Colonic mucosa (tissue), 4 donors: Measurements from ENCODE around the gene ESAM. TPM values are rescaled to one million over a fixed set of nuclear protein-coding genes. Genes with fewer than 3 reads are reported as not detected.
"Not testable (repeated sequence)": the region's sequence is repeated elsewhere in the genome, so short reads cannot be mapped to it uniquely, and the experiment has no call there.

Source experiments
- DNase-seq: peaks from one replicate; pipeline ENCODE4 v3.0.0-alpha.2; 2020
- H3K27ac ChIP-seq: fragments of 200-600 bp; one replicate; pipeline ENCODE4 v1.8.0; 2021
- H3K27me3 ChIP-seq: fragments of 200-600 bp; one replicate; pipeline ENCODE4 v1.8.0; 2021
- H3K36me3 ChIP-seq: fragments of 200-600 bp; one replicate; pipeline ENCODE4 v1.8.0; 2021
- H3K4me1 ChIP-seq: fragments of 200-600 bp; one replicate; pipeline ENCODE4 v1.8.0; 2021; ENCODE audit warnings: mild to moderate bottlenecking
- H3K4me3 ChIP-seq: fragments of 200-600 bp; one replicate; pipeline ENCODE4 v1.8.0; 2021
- H3K9ac ChIP-seq, 2 donors: one replicate each; pipeline ENCODE4 v1.7.0; 2013; ENCODE audit warnings: control low read depth in 2 of 2, low read depth in 2 of 2, low read length in 2 of 2
- H3K9me3 ChIP-seq: fragments of 200-600 bp; one replicate; pipeline ENCODE4 v1.8.0; 2021
- intact Hi-C: fragments of 100-400 bp; cut with DNase I; formaldehyde crosslinking; loops from one replicate; pipeline ENCODE4 v1.14.1; 2022
- total RNA-seq, 2 donors: library from RNA; stranded (reverse); fragmentation: NEBNext Ultra II Directional in 1 of 2; extraction: Animal tissue kit (Norgen Biotek cat#: 25700) in 1 of 2; gene quantifications; one replicate each; pipeline ENCODE4 v1.2.1, GENCODE V29; 2021
- TF ChIP-seq, protein P1 (sequence below): fragments of 200-600 bp; IDR thresholded peaks from one replicate; pipeline ENCODE4 v1.8.0; 2022; ENCODE audit warnings: antibody characterized with exemption, mild to moderate bottlenecking
- donor health status: healthy.
- donor health status: DM: no; HTN: no; CAD: no.
- donor health status: DM: no; HTN: no; CAD: no.

ESAM gene
- total RNA-seq, 2 donors from 2014 or later, result 10.4 to 15.7 TPM

DNA sequence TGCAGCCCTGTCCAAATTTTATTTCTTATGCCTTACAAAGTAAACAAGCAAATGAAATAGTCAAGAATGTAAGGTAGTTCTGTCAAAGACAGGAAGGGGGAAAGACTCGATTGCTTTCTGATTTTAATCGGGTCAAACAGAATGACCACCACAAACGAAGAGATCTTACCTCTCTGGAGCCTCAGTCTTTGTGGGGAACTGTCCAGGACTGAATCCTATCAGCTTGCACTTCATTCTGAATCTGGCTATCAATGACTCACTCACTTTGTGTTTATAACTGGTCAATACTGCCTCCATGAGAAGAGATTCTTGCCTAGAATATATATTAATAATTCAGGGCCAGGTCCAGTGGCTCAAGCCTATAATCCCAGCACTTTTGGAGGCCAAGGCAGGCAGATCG, 20.9 kb upstream of the ESAM start:
- intact Hi-C loops, result no loop called here
- DNase-seq, result no peak
- TF ChIP-seq, protein P1, sequence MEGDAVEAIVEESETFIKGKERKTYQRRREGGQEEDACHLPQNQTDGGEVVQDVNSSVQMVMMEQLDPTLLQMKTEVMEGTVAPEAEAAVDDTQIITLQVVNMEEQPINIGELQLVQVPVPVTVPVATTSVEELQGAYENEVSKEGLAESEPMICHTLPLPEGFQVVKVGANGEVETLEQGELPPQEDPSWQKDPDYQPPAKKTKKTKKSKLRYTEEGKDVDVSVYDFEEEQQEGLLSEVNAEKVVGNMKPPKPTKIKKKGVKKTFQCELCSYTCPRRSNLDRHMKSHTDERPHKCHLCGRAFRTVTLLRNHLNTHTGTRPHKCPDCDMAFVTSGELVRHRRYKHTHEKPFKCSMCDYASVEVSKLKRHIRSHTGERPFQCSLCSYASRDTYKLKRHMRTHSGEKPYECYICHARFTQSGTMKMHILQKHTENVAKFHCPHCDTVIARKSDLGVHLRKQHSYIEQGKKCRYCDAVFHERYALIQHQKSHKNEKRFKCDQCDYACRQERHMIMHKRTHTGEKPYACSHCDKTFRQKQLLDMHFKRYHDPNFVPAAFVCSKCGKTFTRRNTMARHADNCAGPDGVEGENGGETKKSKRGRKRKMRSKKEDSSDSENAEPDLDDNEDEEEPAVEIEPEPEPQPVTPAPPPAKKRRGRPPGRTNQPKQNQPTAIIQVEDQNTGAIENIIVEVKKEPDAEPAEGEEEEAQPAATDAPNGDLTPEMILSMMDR, result no peak

DNA sequence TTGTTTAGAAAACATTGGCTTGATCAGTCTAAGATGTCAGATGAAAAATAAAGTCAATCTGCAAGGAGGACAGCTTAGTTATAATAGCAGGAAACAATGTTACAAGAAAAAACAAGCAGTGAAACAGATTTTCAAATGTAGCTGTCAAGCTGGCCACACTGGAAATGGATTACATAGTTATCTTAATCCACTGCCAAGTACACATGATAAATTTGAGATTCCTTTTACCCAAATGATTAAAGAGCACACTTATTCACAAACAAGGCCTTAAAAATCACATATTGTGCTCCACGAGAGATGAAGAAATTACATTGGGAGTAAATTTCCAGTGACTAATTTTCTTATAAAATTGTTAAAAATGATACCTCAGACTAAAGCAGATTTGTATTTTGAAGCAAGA, 17.5 kb upstream of the ESAM start:
- Histone ChIP-seq H3K27ac (no peak overlapping the region), H3K36me3 (no peaks in the 10 kb centered on the region), H3K27me3 (no peaks in the 10 kb centered on the region), H3K4me3 (no peak overlapping the region), H3K9me3 (no peaks in the 10 kb centered on the region), H3K4me1 (no peaks in the 10 kb centered on the region), H3K9ac (no peak overlapping the region)
- TF ChIP-seq, protein P1, result no peak
- DNase-seq, result no peak
- intact Hi-C loops, result no loop called here

More for the DNA sequence above, 20.9 kb upstream of the ESAM start:
- no peaks in the 10 kb centered on the region for H3K27me3 ChIP-seq
- no peak overlapping the region for H3K9ac ChIP-seq
- H3K27ac ChIP-seq, result no peak overlapping the region
- no peaks in the 10 kb centered on the region for H3K36me3 ChIP-seq
- no peaks in the 10 kb centered on the region for H3K9me3 ChIP-seq
- no peak overlapping the region for H3K4me3 ChIP-seq
- no peaks in the 10 kb centered on the region for H3K4me1 ChIP-seq

- intact Hi-C loops, result no loop called here
- H3K9me3 ChIP-seq, result no peaks in the 10 kb centered on the region
- no peak for DNase-seq
- TF ChIP-seq, protein P1, result peak; percentile 12
- no peak overlapping the region for H3K4me3 ChIP-seq
- no peaks in the 10 kb centered on the region for H3K36me3 ChIP-seq
- no peak overlapping the region for H3K27ac ChIP-seq
- H3K9ac ChIP-seq, result no peak overlapping the region
- H3K4me1 ChIP-seq, result no peaks in the 10 kb centered on the region
- H3K27me3 ChIP-seq, result no peaks in the 10 kb centered on the region
Observed at GRCh38 chr11:124778281-124778680, 16.2 kb upstream of the ESAM start.

- DNase-seq, result no peak
- no peaks in the 10 kb centered on the region for H3K36me3 ChIP-seq
- no peaks in the 10 kb centered on the region for H3K9me3 ChIP-seq
- no peaks in the 10 kb centered on the region for H3K4me1 ChIP-seq
- TF ChIP-seq, protein P1, result no peak
- no peaks in the 10 kb centered on the region for H3K27me3 ChIP-seq
- intact Hi-C loops, result no loop called here
- no peak overlapping the region for H3K9ac ChIP-seq
- H3K27ac ChIP-seq, result no peak overlapping the region
- no peak overlapping the region for H3K4me3 ChIP-seq
Observed at GRCh38 chr11:124776865-124777645, 15.0 kb upstream of the ESAM start.

GRCh38 chr11:124770959-124771358, 8.9 kb upstream of the ESAM start:
- H3K9me3 ChIP-seq, H3K36me3 ChIP-seq, intact Hi-C loops: not testable (repeated sequence)

More at GRCh38 chr11:124770959-124771358, 8.9 kb upstream of the ESAM start:
- not testable (repeated sequence) for H3K9ac ChIP-seq, H3K4me3 ChIP-seq, H3K27me3 ChIP-seq, H3K4me1 ChIP-seq, H3K27ac ChIP-seq, DNase-seq
